Astrocyte (in vitro differentiated cells and primary cell): ENCODE measurements around the gene RTN4IP1.

ENCODE experiments used
- CTCF ChIP-seq: IDR thresholded peaks from 2 replicates; pipeline ENCODE4 v1.5.1; 2011; ENCODE audit warnings: low read depth, mild to moderate bottlenecking, inconsistent platforms, low read length, moderate library complexity; ENCODE audit not compliant: insufficient read depth
- EZH2 ChIP-seq: IDR thresholded peaks from 2 replicates; pipeline ENCODE4 v1.6.1; 2012; ENCODE audit warnings: mild to moderate bottlenecking, low read length, inconsistent platforms; ENCODE audit not compliant: insufficient read depth

GRCh38 chr6:106629103-106629858 lies at the start of gene RTN4IP1, which contains the start of gene QRSL1:
- TF ChIP-seq CTCF (no peak), EZH2 (no peak)
